ENCODE results near the gene MUC5B. TPM values are rescaled to one million over a fixed set of nuclear protein-coding genes. Genes with fewer than 3 reads are reported as not detected.

MUC5B gene
- total and polyA plus RNA-seq, 2 donors (not counting 3 experiments of a cell fraction or from before 2014, with no cell fraction given), result not detected

DNA sequence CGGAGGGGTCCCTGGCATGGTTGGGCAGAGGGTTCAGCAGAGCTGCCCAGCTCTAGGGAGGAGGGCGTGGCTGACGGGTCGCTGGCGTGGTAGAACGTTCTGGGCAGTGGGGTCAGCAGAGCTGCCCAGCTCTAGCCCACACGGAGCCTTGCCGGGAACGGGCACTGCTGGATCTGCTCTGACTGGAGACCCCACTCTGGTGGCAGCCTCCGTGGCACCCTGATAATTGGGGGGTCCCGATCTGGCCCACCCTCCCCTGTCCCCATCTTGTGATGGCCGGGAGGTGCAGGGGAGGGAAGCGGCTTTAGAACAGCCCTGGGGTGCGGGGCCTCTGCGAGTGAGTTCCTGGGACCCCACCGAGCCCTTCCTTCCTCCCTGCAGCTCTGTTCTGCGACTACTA, 43.2 kb upstream of the MUC5B start:
- intact Hi-C loops (cut with micrococcal nuclease) (no loop called here), dilution Hi-C loops (cut with MboI; ENCODE audit: extremely low pct_ligation_motif_present, low sequenced_read_pairs) (no loop called here)
- H3K4me2 ChIP-seq (ENCODE audit: insufficient read depth, low read length), result no peak overlapping the region
- no peak for DNase-seq (ENCODE audit: low read depth, low spot score)
- no peaks in the 10 kb centered on the region for H4K20me1 ChIP-seq (replicated peaks; ENCODE audit: control insufficient read depth, extremely low read depth, insufficient read depth, low read length)
- H3K4me3 ChIP-seq (replicated peaks in 1 of 3; ENCODE audit: insufficient read depth in 1 of 3, low read depth in 1 of 3, low read length in 3 of 3), result no peak overlapping the region
- TF ChIP-seq POLR2AphosphoS5 (IDR thresholded peaks at IDR 0.05; ENCODE audit: insufficient read depth, low read depth, low read length) (no peak), GATA2 (IDR thresholded peaks at IDR 0.05; ENCODE audit: insufficient read depth, insufficient read length, low read depth, low read length) (no peak), FOS (IDR thresholded peaks at IDR 0.05; ENCODE audit: borderline replicate concordance, insufficient read depth, low read length) (no peak), POLR2A (IDR thresholded peaks at IDR 0.05; ENCODE audit: low read depth, low read length) (no peak), JUN (IDR thresholded peaks at IDR 0.05; ENCODE audit: borderline replicate concordance, insufficient read depth, insufficient read length, low read depth) (no peak), EZH2 (IDR thresholded peaks at IDR 0.05; ENCODE audit: borderline replicate concordance, low read depth, low read length, severe bottlenecking) (no peak), MYC (IDR thresholded peaks at IDR 0.05; ENCODE audit: low read depth, low read length) (no peak)
- TF ChIP-seq, protein P1, sequence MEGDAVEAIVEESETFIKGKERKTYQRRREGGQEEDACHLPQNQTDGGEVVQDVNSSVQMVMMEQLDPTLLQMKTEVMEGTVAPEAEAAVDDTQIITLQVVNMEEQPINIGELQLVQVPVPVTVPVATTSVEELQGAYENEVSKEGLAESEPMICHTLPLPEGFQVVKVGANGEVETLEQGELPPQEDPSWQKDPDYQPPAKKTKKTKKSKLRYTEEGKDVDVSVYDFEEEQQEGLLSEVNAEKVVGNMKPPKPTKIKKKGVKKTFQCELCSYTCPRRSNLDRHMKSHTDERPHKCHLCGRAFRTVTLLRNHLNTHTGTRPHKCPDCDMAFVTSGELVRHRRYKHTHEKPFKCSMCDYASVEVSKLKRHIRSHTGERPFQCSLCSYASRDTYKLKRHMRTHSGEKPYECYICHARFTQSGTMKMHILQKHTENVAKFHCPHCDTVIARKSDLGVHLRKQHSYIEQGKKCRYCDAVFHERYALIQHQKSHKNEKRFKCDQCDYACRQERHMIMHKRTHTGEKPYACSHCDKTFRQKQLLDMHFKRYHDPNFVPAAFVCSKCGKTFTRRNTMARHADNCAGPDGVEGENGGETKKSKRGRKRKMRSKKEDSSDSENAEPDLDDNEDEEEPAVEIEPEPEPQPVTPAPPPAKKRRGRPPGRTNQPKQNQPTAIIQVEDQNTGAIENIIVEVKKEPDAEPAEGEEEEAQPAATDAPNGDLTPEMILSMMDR (IDR thresholded peaks at IDR 0.05; ENCODE audit: extremely low read depth in 1 of 2, insufficient read depth in 1 of 2, low read depth in 1 of 2, low read length in 2 of 2), result no peak
- TF ChIP-seq, protein P2, sequence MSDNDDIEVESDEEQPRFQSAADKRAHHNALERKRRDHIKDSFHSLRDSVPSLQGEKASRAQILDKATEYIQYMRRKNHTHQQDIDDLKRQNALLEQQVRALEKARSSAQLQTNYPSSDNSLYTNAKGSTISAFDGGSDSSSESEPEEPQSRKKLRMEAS (IDR thresholded peaks at IDR 0.05; ENCODE audit: insufficient read depth, insufficient read length), result no peak
- H3K4me1 ChIP-seq (ENCODE audit: control insufficient read depth, extremely low read depth, insufficient read depth, low read length), result no peaks in the 10 kb centered on the region
- no peak overlapping the region for H3K27ac ChIP-seq (ENCODE audit: insufficient read depth, low read depth, low read length)
- no peaks in the 10 kb centered on the region for H3K9me1 ChIP-seq (replicated peaks; ENCODE audit: control insufficient read depth, extremely low read depth, insufficient read depth, low read length)
- no peaks in the 10 kb centered on the region for H3K9me3 ChIP-seq (replicated peaks; ENCODE audit: control insufficient read depth, insufficient read depth, low read length)
- H3K36me3 ChIP-seq (ENCODE audit: control insufficient read depth in 2 of 2, extremely low read depth in 1 of 2, insufficient read depth in 2 of 2, low read length in 2 of 2), result no peaks in the 10 kb centered on the region
- no peak for FAIRE-seq
- H3K9ac ChIP-seq (replicated peaks; ENCODE audit: extremely low read depth, insufficient read depth, low read length), result no peak overlapping the region
- no peak overlapping the region for H2AFZ ChIP-seq (ENCODE audit: low read depth, low read length)
- POLR2A ChIA-PET, result no interaction called here
- BruUV-seq (replicated peaks), result no TSS peak
- CTCF ChIA-PET, result no interaction called here
- H3K27me3 ChIP-seq (ENCODE audit: control insufficient read depth in 2 of 2, insufficient read depth in 2 of 2, low read length in 2 of 2), result no peaks in the 10 kb centered on the region
- no peaks in the 10 kb centered on the region for H3K79me2 ChIP-seq (ENCODE audit: control insufficient read depth, insufficient read depth, low read length)

All from endothelial cell of umbilical vein (primary cell).